SJCRH30 (cell line): ENCODE measurements around the gene ELFN2. TPM values are rescaled to one million over a fixed set of nuclear protein-coding genes. Genes with fewer than 3 reads are reported as not detected.

ENCODE experiments used
- DNase-seq, 2 experiments: peaks; one replicate each; pipeline ENCODE4 v3.0.0-alpha.2; 2015 to 2020
- H3K27ac ChIP-seq: fragments of 250-450 bp; sonication (Bioruptor Pico); 2 replicates; pipeline ENCODE4 v1.5.1; 2020; ENCODE audit warnings: mild to moderate bottlenecking, moderate library complexity
- H3K27me3 ChIP-seq: fragments of 250-450 bp; sonication (Bioruptor Pico); 2 replicates; pipeline ENCODE4 v1.5.1; 2020; ENCODE audit warnings: mild to moderate bottlenecking, moderate library complexity
- H3K36me3 ChIP-seq: fragments of 250-450 bp; sonication (Bioruptor Pico); 2 replicates; pipeline ENCODE4 v1.5.1; 2020; ENCODE audit warnings: mild to moderate bottlenecking, moderate library complexity
- H3K4me1 ChIP-seq: fragments of 250-450 bp; sonication (Bioruptor Pico); 2 replicates; pipeline ENCODE4 v1.5.1; 2020; ENCODE audit warnings: mild to moderate bottlenecking, moderate library complexity
- H3K4me3 ChIP-seq: fragments of 250-450 bp; sonication (Bioruptor Pico); 2 replicates; pipeline ENCODE4 v1.5.1; 2020; ENCODE audit warnings: mild to moderate bottlenecking, moderate library complexity
- H3K9me3 ChIP-seq: fragments of 250-450 bp; sonication (Bioruptor Pico); replicated peaks from 2 replicates; pipeline ENCODE4 v1.5.1; 2020; ENCODE audit warnings: mild to moderate bottlenecking, moderate library complexity
- total RNA-seq: library from RNA; depleted of rRNA; stranded (reverse); fragments of >200 nt; shearing (Covaris generic); gene quantifications from 2 replicates; pipeline ENCODE4 v1.2.3, GENCODE V29; 2014; rRNA removed

The ELFN2 gene
- total RNA-seq, 1 experiment from 2014 or later: 0.02 TPM

- no peak for DNase-seq
- Histone ChIP-seq H3K27me3 (peaks cover 36% of the 10 kb centered on the region), H3K4me1 (no peaks in the 10 kb centered on the region), H3K9me3 (no peaks in the 10 kb centered on the region), H3K27ac (no peak overlapping the region), H3K4me3 (no peak overlapping the region), H3K36me3 (no peaks in the 10 kb centered on the region)
These were observed 108.7 kb downstream of the ELFN2 start for GRCh38 chr22:37318364-37319109.

Other genes starting within 250 kb of the ELFN2 start
- gene C1QTNF6, start 239.2 kb downstream of the ELFN2 start, total RNA-seq: 0.08 TPM in 1 of 2 replicates, not detected in the other
- not detected in 2 replicates for gene SSTR3, start 215.0 kb downstream of the ELFN2 start, total RNA-seq
- gene RAC2, start 183.2 kb downstream of the ELFN2 start, total RNA-seq: not detected in 2 replicates
- gene CYTH4, start 145.0 kb downstream of the ELFN2 start, total RNA-seq: not detected in 2 replicates
- gene MFNG, start 58.9 kb upstream of the ELFN2 start, total RNA-seq: 0.36 and 1.1 TPM in 2 replicates
- gene CARD10, start 91.9 kb upstream of the ELFN2 start, total RNA-seq: 28.9 and 30.9 TPM in 2 replicates
- 11.9 and 12.4 TPM in 2 replicates for gene CDC42EP1, start 133.0 kb upstream of the ELFN2 start, total RNA-seq
- not detected in 2 replicates for gene LGALS2, start 152.6 kb upstream of the ELFN2 start, total RNA-seq
- gene GGA1, start 181.4 kb upstream of the ELFN2 start, total RNA-seq: 25.1 and 34.1 TPM in 2 replicates
- gene SH3BP1, start 212.2 kb upstream of the ELFN2 start, total RNA-seq: 6.1 and 6.3 TPM in 2 replicates
- gene PDXP, start 231.2 kb upstream of the ELFN2 start, total RNA-seq: 43.3 and 48.3 TPM in 2 replicates
- 671 and 890 TPM in 2 replicates for gene LGALS1, start 248.2 kb upstream of the ELFN2 start, total RNA-seq